Measurements from ENCODE around the gene CDK5R1.

GRCh38 chr17:32492648-32493289, 6.0 kb downstream of the CDK5R1 start:
- TF ChIP-seq GABPA (IDR thresholded peaks at IDR 0.05; ENCODE audit: low read depth), result no peak
- no peak for TF ChIP-seq CTCF (IDR thresholded peaks at IDR 0.05)

Measured in SK-N-SH (cell line).